HG03521 (cell line): ENCODE measurements around the gene POLD2.

Source experiments
- ATAC-seq: cut with Tn5 transposase; IDR thresholded peaks from one replicate; pipeline ENCODE4 v1.9.1; 2021; ENCODE audit warnings: mild to moderate bottlenecking, moderate library complexity; ENCODE audit not compliant: unreplicated experiment

Gene POLD2

DNA sequence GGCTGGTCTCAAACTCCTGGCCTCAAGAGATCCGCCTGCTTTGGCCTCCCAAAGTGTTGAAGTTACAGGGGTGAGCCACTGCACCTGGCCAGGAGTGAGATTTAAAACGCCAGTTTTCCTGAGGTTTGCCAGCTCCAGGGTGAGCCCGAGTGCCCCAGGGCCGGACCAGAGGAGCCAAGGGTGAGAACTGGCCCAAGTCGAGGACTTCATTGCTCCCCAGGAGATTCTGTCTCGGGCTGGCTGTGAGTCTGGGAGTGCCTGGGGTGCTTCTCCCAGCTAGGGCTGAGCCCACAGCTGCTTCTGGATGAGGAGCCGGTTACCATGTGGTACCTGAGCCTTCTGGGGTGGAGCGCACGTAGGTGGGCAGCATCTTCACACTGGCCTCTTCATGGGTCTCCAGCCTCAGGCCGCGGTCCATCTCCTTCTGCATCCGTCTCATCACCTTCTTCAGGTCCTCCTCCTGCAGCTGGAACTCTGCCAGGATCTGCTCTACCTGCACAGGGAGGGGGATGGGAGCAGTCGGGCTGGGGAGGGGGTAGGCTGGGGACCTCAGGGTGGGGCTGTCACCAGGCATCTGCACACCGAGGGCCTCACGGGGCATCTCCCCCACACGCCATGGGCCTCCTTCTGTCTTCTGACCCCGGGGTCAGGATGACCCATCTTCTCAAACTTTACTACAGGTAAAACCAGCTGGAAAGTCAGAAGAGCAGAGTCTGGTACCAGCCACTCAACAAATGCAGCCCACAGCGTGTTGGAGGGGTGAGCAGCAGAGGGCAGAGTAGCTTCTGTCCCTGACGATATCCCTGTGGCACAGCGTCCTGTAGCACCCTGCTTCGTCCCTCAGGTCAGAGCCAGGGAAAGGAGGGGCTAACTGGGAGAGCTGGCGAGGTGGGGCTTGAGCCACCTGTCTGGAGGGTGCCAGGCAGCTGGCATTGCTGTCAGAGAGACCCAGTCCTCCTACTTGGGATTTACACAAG is 29.9 kb upstream of the POLD2 start:
- no peak for ATAC-seq

DNA sequence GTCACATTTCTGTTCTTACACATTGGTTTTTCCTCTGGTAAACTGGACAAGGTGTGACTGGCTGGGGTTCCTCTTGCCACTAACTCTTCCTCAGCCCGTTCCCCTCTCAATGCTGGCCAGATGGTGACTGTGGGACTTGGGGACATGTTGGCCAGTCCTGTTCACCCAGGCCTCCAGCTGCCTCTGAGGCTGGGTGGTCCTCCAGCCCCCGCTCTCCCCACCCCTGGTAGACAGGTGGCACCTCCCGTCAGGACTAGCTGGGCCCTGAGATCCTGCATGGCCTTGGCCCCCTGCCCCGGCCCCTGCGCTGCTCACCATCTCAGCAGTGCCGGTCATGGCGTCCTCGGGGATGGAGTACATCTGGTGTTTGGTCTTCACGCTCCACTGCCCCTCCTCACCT is 28.6 kb upstream of the POLD2 start:
- no peak for ATAC-seq

DNA sequence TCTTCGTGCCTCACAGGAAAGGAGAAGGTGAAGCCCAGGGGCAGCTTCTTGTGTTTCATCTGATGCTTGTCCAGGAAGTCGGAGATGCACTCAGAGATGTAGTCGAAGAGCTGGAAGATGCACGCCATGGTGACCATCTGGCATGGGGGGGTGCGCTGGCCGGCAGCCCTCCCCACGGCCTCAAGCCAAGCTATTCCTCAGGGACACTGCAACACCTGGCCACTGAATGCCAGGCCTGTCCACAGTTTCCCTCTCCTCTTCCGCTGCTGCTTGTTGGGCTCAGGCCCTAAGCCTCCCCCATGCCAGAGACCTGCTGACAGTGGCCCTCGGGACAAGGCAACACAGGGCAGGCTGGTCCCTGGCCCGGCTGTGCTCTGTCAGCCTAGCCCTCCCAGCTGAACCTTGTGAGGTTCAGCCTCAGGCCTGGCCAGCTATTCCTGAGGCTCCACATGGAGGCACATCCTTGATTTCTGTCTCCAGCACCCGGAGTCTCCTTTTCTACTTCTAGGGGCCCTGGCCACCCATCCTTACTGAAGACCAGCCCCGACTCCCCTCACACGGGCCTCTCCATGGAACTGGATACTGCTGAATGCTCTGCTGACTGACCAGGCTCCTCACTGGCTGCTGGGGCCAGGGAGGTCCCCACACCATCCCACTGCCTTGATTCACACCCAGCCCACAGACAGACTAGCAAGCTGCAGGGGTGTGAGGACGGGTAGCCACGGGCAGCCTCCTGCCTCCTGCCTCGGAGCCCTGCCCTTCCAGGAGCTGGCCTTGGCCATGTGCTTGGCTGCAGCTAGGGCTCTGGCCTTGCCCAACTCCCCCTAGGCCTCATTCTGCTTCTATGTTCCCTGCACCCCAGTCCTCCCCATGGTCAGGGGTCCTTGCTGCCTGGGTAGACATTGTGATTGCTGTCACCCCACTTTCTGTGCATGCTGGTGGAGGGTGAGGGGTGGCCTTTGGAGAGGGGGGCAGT is 27.9 kb upstream of the POLD2 start:
- ATAC-seq = no peak

DNA sequence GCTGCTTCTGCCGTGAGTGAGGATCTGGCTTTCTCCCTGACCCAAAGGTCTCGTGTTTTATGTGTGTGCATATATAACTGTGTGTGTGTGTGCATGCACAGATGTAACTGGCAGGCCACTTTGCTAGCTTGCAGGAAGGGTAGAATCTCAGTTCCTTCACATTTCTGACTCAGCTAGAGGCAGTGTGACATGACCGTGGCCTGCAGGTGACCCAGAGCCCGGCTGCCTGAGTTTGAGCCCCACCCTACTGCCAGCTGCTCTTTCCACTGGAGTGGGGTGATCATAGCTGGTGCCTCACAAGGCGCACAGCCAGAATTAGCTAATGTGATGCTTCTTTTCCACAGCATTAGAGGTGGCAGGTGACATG is 27.1 kb upstream of the POLD2 start:
- no peak for ATAC-seq

DNA sequence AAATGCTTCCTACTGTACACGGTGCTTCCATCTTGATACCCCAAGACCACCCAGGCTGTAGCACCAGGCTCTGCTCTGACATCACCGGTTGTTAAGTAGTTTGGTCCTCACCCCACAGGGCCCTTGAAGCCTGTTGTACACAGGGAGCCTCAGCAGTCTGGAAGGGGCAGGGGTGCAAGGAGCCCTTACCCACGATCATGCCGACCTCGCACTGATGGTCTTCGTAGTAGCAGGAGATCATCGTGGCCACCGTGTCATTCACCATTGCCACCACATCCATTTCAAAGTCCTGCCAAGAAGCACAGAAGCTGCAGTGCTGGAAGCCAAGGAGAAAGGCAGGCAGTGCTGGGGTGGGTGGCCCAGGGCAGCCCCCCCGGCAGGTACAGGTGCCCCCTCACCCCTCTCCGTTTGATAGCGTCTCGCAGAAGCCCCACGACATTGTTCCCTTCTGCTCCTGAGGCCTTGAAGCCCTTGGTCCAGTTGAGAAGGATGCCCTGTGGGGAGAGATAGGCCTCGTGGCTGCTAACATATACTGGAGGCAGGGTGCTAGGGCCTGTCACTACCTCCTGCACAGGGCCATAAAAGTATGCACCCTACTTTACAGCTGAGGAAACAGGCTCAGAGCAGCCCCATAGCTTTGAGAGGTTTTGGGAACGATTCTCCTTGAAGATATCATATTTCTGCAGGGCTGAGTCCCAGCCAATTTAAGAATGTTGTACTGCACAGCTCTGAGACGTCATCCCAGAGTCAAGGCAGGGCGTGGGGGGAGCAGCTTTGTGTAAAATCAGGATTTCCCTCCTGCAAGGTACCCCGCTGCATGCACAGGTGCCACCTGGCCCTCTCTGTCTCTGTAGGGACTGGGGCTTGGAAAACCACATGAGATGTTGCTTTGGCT is 26.5 kb upstream of the POLD2 start:
- ATAC-seq = no peak

DNA sequence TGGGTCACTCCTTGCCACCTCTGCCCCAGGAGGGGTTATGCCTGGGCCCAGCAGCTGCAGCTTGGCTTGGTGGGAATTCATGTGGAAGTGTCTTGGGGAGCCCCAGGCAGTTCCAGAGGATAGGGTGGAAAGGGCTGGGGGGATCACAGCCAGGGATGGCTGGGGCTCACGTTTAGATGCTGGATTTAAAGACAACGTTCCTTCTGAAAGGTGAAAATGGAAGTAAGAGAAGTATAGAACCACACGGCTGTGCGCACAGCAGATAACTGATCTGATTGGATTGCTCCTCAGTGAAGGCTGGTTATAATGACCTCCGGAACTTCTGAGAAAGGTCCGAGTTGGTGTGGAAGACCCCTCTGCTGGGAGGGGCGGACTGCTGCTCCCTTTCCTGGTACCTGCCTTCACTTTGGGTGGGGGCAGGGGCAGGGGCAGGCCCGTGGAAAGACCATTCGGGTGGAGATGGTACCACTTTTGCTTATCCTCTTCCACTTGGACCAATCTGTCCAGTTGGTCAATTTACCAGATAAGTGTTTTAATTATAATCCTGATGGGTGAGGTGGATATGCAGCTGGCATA is 25.7 kb upstream of the POLD2 start:
- no peak for ATAC-seq

DNA sequence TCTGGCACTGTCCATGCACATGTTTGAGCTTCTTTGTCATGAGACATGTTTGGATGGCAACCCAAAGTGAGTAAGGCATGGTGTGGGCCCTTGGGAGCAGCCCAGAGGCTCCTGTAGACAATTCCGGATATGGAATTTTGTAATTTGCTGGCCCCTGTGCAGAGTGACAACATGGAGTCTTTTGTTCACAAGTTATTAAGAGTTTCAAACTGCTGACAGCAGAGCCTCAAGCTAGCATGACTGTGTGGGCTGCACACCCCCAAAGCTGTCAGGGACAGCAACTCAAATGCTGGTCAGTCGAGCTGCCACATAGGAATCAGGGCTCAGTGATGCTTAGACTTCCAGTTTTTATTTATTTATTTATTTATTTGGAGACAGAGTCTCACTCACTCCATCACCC is 24.8 kb upstream of the POLD2 start:
- ATAC-seq = no peak

DNA sequence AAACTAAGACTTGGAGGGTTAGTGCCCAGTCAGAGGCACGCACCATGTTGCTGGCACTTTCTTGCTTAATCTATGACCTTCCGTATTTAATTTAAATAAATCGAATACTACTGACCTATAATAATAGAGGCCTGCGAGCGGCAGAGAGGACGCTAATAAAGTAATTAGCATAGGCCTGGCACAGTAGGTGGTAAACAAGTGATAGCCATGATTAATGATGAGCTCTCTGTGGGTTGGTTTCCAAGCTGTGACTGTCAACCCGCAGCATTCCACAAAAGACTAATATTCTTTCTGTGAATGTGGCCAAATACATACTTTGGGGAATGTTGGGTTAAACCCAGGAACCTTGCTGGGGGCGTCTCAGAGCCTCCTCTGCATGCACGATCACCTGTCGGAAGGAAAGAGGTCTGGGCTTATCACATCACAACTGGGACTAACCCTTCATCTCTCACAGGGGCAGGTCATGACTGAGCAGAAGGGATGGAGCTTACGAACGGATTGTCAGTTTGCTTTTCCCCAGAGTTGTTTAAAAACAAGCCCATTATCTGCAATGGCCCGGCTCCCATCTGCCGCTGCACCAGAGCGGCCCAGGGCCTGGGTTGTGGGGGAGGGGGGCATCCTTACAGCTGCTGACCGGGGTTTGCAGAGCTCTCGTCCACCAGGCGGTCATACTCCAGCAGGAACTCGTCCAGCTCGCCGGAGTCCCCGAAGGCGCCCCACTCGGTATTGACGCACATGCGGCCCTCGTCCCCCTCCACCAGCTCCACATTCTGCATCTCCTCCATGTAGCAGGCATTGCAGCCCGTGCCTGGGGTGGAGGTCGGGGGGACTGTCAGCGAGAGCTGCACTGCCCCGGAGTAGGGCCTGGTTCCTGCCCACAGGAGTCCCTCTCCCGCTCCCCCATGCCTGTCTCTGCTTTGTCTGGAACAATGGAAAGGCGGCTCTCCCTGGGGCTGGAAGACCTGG is 24.0 kb upstream of the POLD2 start:
- ATAC-seq = no peak

DNA sequence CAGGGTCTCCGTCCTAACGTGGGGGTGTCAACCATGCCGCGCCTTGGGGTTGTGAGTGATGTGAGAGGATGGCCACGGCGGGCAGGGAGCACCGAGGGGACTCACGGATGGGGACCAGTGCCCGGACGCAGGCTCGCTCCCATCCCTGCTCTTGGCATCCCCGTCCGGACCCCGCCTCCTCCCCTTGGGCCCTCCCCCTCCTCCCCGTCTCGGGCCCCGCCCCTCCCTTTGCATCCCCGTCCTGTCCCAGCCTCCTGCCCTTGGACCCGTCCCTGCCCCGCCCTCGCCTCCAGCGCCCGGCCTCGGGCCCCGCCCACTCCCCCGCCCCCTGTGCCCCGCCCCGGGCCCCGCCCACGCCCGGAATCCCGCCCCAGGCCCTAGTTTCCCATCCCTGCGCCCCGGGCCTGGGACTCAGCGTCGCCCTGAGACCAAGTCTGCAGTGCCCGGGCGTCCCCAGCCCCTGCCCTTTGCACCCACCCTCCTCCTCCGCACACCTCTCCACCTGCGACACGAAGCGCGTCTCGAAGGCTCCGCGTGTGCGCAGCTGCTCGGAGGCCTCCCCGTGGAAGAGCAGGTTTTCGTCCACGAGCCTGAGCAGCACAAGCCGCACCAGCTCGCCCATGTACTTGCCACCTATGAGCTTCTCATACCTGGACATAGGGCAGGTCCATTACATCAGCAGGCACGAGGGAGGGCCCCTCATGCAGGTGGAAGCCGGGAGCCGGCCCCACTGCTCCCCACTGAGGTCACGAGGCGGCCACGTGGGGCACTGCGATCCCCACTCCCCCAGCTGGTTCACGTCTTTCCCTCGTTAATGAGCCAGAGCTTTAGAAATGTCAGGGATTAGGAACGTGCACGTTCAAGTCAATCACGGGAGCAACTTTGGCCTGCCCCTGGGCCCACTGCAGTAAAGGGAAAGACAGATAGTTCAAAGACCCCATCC is 22.9 kb upstream of the POLD2 start:
- ATAC-seq = no peak

DNA sequence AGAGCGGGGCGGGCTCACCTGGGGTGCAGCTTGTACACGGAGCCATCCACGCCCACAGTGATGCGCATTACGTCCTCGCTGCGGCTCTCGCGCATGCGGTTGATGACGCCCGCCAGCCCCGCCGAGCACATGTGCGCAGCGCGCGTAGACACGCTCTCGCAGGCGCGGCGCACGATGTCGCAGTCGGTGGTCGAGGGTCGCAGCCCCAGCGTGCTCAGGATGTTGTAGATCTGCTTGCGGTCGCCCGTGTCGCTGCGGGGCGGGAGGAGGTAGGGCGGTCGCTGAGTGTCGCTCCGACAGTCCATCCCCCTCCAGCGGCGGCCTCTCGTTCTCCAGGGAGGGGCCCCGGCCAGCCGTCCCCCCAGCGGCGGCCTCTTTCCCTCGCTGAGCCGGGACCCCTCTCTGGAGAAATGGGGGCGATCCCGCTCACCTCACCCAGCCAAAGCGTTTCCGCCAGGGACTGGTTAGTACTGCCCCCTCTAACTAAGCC is 22.2 kb upstream of the POLD2 start:
- no peak for ATAC-seq

DNA sequence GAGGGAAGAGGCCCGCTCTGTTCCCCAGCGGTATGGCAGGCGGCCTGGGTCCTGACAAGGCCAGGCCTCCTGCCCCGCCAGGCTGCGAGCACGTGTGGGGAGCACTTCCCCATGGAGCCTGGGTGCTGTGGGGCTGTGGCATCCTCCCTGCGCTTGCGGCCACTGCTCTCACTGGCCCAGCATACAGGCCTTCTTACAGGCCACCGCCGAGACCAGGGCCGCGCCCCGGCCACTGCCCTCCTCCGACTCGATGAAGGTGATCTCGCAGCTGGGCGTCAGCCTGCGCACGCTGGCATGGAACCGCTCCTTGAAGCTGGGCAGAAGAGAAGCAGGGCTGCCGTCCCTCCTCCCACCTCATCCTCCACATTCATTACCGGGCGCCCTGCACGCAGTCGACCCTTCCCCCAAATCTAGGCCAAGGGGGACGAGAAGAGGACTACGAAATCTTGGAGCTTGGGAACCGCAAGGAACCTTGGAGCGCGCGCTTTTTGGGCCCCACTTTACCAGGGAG is 21.7 kb upstream of the POLD2 start:
- ATAC-seq = no peak

DNA sequence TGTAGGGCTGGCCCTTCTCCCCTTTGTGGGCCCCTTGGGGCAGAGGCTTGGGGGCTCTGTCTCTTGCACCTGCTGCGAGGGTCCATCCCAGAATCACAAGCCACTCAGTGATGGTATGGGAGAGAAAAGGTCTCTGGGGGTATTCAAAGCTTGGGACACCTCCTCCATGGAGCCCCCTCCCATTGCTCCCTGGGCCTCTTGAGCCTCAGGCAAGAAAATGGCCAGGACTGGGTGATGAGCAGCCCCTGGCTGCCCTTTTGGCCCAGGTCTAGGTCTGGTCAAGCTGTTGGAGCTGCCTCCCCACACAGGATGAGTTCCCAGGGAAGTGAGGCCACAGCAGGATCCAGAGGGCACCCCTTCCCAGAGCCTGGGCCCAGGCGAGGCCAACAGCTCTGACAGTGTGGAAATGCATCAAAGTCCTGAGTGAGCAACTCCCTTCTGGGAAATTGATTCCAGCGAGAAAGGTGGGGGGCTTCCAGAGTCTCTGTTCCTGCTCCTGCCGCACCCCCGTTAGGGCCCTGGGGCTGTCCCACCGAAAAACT is 21.1 kb upstream of the POLD2 start:
- ATAC-seq = no peak

DNA sequence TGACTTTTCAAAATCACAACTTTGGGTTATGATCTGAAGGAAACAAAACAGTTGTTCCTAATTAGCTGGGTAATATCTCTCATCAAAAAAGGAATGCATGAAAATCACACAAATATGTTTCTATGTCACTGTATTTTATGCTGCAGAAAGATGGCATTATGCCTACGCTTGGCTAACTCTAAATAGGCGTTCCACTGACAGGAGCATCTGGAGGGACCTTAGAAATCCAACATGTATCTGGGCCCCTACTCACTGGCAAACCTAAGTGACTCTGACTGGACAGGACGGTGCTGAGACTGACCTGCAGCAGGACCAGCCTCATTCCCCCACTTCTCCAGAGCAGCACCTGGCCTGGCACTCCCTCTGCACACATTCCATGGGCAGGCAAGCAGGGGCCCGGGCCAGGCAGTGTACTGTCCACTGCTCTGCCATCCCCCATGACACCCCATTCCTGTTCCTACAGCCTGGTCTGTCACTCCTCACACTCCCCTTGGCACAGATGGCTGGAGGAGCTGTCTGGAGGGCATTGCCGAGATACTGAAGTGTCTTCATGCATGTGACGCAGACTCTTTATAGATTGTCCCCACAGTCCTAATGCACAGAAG is 20.4 kb upstream of the POLD2 start:
- ATAC-seq = no peak

DNA sequence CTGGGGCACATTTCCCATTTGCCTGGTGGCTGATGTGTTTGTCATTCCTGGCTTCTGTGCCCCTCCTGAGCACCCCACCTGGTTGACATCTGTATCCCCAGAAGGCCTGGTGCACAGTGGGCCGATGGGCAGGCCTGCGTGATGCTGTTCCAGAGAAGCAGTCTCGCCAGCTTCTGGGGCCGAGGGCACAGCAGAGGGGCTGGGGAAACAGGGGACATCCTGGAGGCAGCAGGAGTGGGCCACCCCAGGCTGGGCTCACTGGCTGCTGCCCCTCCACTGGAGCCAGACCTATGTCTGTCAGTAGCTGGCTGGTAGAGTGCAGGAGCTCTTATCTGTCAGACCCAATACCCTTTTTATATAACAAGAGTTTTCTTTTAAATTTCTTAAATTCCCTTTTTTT is 18.7 kb upstream of the POLD2 start:
- no peak for ATAC-seq

DNA sequence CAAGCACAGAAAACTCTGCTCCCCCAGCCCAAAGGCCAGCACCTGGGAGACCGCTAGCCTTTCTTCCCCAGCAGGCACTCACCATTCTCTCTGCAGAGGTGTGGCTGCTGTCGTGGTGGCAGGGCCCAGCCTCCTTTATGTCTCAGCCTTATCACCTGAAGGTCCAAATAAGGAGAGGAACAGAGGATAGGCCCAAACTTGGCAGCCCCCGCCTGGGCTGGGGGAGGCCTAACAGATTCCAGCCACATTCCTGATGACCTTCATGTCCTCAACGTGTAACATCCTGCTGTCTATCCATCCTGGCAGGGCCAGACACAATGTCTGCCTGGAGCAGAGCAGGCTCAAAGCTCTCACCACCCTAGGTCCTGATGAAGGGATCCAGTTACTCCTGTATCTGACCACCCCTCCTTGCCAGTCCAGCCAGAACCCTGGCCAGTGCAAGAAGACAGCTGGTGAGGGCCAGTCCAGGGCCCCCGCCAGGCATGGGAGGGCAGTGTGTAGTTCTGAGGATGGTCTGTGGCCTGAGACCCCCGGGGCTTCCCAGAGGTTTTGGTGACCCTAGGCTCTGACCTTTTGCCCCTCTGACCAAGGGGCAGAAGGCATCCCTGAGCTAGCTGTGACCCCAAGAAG is 18.0 kb upstream of the POLD2 start, which contains the start of gene MYL7:
Gene MYL7, minus strand, starts transcription at position 112 of the 630 bp plus-strand sequence. Its CDS starts 27 bp downstream, at position 85.
- no peak for ATAC-seq

DNA sequence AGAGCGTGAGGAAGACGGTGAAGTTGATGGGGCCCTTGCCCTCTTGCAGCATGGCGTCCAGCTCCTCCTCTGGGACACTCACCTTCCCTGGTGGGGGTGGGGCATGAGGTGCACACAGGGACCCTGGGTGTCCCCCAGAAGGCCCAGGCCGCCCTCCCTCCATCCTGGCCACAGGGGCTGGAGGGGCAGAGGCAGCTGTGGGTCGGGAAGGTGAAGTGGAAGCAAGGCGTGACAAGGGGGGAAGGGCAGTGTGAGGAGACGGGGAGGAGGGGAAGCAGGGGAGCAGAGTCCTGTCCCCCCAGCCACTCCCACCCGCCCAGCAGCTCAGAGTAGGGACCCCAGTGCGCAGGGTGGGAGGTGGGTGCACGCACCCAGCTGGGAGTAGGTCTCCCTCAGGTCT is 17.0 kb upstream of the POLD2 start:
- no peak for ATAC-seq
